ENCODE results near the gene NUP93. TPM values are rescaled to one million over a fixed set of nuclear protein-coding genes. Genes with fewer than 3 reads are reported as not detected.

NUP93 gene
- total RNA-seq, 2 donors from 2014 or later = 18.1 to 19.8 TPM

DNA sequence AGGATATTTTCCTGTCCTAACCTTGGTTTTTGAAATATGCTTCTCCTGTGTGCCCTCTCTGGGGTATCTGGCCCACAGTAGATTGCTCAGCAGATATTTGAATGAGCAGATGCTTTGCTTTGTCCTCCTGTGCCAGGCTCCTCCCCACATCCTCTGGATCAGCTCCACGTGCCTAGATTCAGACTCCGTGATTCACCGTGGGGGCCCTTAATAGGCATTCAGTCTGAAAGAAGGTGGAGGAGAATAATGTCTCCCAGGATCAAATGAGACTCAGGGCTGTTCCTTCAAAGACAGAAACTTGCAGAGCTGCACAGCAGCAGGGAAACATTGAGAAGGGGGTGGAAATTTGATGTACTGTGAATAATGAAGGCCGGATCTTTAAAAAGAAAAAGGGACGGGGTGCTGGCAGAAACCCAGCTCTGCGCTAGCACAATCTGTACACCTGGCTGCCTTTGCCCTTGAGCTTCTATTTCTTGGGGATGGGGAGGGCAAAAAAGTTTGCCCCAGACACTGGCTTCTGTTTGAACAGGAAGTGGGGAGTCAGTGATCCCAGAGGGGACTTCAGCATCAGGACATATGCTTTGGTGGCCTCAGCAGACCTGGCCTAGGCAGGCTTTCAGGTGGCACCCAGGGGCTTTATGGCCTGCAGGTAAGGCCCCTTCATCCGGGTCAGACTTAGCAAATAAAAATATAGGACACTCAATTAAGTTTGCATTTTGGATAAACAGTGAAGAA is 119.2 kb downstream of the NUP93 start:
- no peak overlapping the region for H3K4me3 ChIP-seq
- no peaks in the 10 kb centered on the region for H3K36me3 ChIP-seq
- no peaks in the 10 kb centered on the region for H3K27me3 ChIP-seq

DNA sequence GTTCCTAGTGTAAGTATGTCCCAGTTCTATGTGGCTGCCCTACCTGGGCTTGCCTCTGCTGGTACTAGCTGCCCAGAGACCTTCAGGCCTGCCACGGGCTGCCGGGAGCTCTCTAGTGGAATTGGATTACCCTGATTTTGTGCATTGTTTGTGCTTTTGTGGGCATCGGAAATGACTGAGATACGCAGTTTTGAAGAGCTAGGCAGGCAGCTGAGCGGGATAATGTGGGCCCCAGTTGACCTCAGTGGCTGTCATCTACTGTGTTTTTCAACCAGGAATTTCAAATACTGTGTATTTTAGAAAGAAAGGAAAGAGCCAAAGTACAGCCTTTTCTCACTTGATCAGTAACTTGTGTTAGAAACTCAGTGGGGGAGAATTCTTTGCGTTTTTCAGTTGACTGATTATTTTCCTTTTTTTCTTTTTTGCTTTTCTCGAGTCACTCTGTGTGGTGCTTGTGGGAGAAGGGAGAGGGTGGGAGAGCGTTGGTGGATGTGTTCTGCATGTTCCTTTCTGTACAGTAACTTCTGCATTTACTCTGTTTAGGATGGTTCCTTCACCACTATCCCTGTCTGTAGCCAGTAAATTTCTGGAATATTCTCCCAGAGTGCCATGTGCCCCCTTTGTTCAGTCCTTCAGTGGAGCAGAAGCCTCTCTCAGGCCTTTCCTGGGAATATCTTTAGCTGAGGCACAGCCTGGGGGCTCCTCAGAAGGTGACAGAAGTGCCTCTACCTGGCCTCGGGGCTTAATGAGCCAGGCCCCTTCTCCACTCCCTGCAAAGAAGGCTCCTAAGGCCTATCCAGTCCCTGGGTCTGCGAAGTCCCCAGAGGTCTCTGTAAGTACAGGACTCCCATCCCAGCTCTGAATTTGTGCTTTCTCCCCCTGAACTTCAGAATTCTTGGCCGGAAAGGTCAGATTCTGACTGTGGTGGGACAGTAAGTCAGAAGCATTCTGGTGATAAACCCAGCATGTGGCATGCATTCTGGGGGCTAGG is 120.1 kb downstream of the NUP93 start:
- TF ChIP-seq, protein P1, sequence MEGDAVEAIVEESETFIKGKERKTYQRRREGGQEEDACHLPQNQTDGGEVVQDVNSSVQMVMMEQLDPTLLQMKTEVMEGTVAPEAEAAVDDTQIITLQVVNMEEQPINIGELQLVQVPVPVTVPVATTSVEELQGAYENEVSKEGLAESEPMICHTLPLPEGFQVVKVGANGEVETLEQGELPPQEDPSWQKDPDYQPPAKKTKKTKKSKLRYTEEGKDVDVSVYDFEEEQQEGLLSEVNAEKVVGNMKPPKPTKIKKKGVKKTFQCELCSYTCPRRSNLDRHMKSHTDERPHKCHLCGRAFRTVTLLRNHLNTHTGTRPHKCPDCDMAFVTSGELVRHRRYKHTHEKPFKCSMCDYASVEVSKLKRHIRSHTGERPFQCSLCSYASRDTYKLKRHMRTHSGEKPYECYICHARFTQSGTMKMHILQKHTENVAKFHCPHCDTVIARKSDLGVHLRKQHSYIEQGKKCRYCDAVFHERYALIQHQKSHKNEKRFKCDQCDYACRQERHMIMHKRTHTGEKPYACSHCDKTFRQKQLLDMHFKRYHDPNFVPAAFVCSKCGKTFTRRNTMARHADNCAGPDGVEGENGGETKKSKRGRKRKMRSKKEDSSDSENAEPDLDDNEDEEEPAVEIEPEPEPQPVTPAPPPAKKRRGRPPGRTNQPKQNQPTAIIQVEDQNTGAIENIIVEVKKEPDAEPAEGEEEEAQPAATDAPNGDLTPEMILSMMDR (IDR thresholded peaks at IDR 0.05) = no peak
- H3K4me1 ChIP-seq = peaks cover 0 to 15% of the 10 kb centered on the region in 2 donors
- H3K27me3 ChIP-seq = no peaks in the 10 kb centered on the region
- no peaks in the 10 kb centered on the region for H3K36me3 ChIP-seq
- H3K9me3 ChIP-seq = no peaks in the 10 kb centered on the region
- no peak overlapping the region for H3K27ac ChIP-seq
- H3K4me3 ChIP-seq = no peak overlapping the region
- no peak for DNase-seq (ENCODE audit: low spot score)

More for the DNA sequence above, 119.2 kb downstream of the NUP93 start:
- no peaks in the 10 kb centered on the region for H3K9me3 ChIP-seq
- no peak for DNase-seq (ENCODE audit: low spot score)
- TF ChIP-seq, protein P1 (IDR thresholded peaks at IDR 0.05) = no peak
- H3K4me1 ChIP-seq = peaks cover 0 to 15% of the 10 kb centered on the region in 2 donors
- H3K27ac ChIP-seq = no peak overlapping the region

DNA sequence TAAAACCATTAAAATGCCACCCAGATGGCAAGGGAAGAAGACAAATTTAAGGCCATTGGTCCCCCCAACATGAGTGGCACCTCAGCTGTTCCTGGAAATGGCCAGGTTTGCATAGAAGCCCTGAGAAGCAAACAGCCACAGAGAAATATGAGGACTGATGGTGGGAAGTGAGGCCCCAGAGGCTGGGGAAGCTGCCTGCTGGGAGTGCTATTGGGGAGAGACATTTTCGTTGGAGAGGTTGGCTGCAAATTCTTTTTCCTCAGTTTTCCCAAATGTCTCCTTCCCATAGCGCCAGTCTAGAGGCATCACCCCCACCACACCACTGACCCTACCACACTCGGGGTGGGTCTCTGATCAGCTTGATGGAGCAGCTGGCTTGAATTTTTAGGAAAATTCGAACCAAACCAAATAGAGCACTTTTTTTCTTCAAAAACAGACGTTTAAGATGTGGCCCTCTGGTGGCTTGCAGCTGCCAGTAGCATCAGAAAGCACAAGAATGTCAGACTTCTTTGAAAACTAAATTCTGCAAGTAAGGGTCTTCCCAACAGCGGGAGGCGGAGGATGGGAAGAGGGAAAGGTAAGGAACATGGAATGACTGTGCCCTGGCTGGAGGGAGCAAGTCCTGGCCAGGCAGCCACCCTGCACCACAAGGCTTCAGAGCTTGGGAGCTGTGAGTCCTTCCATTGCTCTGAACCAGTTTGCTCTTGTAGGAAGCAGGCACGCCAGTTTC is 121.9 kb downstream of the NUP93 start:
- TF ChIP-seq, protein P1 (IDR thresholded peaks at IDR 0.05) = peak in 1 of 2 donors; percentile 16
- no peak for DNase-seq (ENCODE audit: low spot score)
- Histone ChIP-seq H3K27me3 (no peaks in the 10 kb centered on the region), H3K4me3 (no peak overlapping the region), H3K36me3 (no peaks in the 10 kb centered on the region), H3K9me3 (no peaks in the 10 kb centered on the region), H3K27ac (no peak overlapping the region), H3K4me1 (peaks cover 0 to 15% of the 10 kb centered on the region in 2 donors)

DNA sequence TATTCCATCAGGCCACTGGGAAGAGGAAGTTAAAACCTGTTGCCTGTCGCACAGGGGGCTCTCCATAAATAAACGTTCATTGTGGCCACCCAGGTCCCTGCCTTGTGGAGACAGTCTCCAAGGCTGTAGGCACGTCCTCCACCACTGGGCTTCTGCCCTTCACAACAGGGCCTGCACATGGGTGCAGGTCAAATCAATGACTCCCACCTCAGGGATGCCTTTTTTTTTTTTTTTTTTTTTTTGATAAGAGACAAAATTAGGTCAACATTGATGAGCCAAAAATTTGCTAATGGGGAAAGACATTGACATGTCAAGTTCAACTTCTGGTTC is 122.4 kb downstream of the NUP93 start:
- TF ChIP-seq, protein P1 (IDR thresholded peaks at IDR 0.05) = no peak
- Histone ChIP-seq H3K27ac (no peak overlapping the region), H3K36me3 (no peaks in the 10 kb centered on the region), H3K27me3 (no peaks in the 10 kb centered on the region), H3K9me3 (no peaks in the 10 kb centered on the region), H3K4me3 (no peak overlapping the region), H3K4me1 (peaks cover 0 to 15% of the 10 kb centered on the region in 2 donors)
- no peak for DNase-seq (ENCODE audit: low spot score)

DNA sequence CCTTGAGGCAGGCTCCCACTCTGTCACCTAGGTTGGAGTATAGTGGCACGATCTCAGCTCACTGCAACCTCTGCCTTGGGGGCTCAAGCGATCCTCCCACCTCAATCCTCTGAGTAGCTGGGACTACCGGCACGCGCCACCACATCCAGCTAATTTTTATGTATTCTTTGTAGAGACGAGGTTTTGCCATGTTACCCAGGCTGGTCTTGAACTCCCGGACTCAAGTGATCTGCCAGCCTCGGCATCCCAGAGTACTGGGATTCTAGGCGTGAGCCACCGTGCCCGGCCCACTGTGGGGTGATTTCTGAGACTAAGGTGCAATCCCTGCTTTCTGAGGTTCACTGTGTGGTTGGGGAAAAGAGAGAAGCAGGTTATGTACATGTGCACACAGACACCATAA is 123.0 kb downstream of the NUP93 start:
- Histone ChIP-seq H3K27me3 (no peaks in the 10 kb centered on the region), H3K4me3 (no peak overlapping the region), H3K27ac (no peak overlapping the region), H3K36me3 (no peaks in the 10 kb centered on the region), H3K9me3 (no peaks in the 10 kb centered on the region), H3K4me1 (peaks cover 0 to 11% of the 10 kb centered on the region in 2 donors)
- no peak for DNase-seq (ENCODE audit: low spot score)
- TF ChIP-seq, protein P1 (IDR thresholded peaks at IDR 0.05) = no peak

All from right atrium auricular region (tissue), 2 donors.